ENCODE measurements around the gene GCNA.
A peak's percentile ranks its signal among the peaks of the same experiment; 100 is the strongest.

The GCNA gene, protein sequence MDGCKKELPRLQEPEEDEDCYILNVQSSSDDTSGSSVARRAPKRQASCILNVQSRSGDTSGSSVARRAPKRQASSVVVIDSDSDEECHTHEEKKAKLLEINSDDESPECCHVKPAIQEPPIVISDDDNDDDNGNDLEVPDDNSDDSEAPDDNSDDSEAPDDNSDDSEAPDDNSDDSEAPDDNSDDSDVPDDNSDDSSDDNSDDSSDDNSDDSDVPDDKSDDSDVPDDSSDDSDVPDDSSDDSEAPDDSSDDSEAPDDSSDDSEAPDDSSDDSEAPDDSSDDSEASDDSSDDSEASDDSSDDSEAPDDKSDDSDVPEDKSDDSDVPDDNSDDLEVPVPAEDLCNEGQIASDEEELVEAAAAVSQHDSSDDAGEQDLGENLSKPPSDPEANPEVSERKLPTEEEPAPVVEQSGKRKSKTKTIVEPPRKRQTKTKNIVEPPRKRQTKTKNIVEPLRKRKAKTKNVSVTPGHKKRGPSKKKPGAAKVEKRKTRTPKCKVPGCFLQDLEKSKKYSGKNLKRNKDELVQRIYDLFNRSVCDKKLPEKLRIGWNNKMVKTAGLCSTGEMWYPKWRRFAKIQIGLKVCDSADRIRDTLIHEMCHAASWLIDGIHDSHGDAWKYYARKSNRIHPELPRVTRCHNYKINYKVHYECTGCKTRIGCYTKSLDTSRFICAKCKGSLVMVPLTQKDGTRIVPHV

DNA sequence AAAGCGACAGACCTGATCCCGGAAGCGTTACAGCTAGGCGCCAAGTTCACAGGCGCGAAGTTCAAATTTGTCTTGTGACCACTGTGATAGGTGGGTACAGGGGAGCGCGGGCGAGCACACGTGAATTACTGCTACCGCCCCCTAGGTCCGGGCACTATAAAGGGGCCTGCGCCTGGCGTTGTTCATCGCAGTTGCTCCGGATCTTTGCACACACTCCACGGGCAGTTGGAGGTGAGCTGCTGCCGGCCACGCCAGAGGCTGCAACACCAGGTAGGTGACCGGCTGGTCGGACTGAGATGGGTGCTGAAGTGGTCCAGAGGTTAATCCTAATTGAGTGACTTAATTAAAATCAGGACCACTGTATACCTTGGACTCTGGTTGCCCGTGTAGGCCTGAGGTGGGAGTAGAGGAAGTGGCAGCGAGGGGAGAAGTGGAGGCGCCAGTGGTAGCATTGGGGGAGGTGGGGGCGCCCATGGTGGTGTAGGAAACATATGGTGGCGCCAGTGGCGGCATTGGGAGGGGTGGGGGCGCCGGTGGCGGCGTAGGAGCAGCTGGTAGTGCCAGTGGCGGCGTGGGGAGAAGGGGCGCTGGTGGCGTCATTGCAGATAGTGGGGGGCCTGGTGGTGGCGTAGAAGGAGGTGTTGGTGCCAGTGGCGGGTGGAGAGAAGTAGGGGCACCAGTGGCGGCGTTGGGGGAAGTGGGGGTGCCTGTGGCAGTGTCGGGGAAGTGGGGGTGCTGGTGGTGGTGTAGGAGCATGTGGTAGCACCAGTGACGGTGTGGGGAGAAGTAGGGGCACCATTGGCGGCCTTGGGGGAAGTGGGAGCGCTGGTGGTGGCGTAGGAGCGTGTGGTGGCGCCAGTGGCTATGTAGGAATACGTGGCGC lies at the start of gene GCNA:
GCNA (plus strand) TSS at position 185 of the 883 bp plus-strand sequence. CDS start 2,385 bp downstream, outside the sequence.
- DNase-seq: no peak

GRCh38 chrX:71532078-71532752 lies 46.0 kb upstream of the GCNA start:
- DNase-seq: peak; percentile 13 to 65 (median 39)

DNA sequence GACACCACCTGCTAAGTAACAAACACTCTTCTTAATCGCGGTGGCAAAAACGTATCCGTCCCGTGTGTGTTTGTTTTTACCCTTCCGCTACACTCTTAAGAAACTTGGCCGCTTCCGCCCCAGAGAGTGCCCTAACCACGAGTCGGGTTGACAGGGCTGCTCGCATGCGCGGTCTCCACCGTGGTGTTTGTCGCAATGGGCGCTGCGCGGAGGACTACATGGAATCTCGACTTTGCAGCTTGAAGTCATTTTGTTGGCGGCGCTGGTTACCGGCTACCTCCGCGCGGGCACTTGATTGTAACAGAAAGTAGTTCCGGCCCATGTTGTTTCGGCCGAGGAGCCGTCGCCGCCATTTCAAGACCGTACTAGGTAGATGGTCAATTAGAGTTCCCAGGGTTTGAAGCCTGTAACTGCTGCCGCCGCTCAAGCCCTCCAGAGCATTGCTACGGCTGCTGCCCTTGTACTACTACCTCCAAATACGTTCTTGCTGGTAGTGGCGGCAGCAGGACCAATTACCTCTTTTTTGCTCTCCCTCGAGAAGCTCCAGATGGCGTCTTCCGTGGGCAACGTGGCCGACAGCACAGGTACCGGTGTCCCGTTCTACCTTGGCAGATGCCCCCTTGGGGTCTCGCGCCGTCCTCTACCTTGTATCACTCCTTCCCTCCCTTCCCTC lies 45.3 kb upstream of the GCNA start, which contains the start of gene OGT:
OGT (plus strand) TSS at position 352 of the 673 bp plus-strand sequence; CDS start at position 548, 196 bp downstream.
- peak; percentile 92 to 97 (median 94) for DNase-seq

- no peak for DNase-seq
These were observed 44.8 kb upstream of the GCNA start for GRCh38 chrX:71533516-71533850.

GRCh38 chrX:71533851-71534561 lies 44.2 kb upstream of the GCNA start:
- peak; percentile 50 to 85 (median 73) for DNase-seq

- DNase-seq: peak in 1 of 3 experiments; percentile 51
These were observed 43.3 kb upstream of the GCNA start for GRCh38 chrX:71534773-71535544.

- no peak for DNase-seq
These were observed 42.0 kb upstream of the GCNA start for GRCh38 chrX:71536285-71536684.

- no peak for DNase-seq
These were observed 40.5 kb upstream of the GCNA start for GRCh38 chrX:71537743-71538142.

DNA sequence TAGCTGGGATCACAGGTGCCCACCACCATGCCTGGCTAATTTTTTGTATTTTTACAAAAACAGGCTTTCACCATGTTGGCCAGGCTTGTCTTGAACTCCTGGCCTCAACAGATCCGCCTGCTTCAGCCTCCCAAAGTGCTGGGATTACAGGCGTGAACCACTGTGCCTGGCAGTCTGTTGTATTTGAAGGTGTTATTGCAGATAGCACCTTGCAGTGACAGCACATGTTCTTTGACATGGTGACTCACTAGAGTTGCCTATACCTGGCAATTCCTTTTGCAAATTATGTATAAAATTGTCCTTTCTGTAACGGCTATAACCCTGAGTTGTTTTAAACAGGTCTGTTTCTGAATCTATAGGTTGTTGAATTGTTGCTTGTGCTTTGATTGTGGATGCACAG lies 37.4 kb upstream of the GCNA start:
- no peak for DNase-seq

- no peak for DNase-seq
These were observed 36.8 kb upstream of the GCNA start for GRCh38 chrX:71541210-71542022.

- no peak for DNase-seq
These were observed 35.8 kb upstream of the GCNA start for GRCh38 chrX:71542411-71542810.

DNA sequence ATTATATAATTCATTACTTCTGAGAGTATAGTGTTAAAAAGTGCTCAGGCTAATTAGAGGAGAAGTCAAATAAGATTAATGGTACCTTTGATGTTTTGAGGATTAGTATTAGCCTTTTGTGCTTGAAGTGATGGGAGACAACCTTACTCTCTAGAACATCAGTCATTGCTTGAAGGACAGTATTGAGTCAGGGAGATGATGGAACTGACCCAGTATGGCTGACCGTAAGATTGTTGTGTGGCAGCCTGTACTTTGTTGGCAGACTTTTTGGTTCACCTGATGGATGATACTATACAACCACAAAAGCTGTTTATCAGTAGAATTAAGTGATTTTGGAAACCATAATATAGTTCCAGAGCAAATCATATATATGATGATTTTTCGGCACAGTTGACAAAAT lies 35.4 kb upstream of the GCNA start:
- DNase-seq: peak in 1 of 3 experiments; percentile 48

DNA sequence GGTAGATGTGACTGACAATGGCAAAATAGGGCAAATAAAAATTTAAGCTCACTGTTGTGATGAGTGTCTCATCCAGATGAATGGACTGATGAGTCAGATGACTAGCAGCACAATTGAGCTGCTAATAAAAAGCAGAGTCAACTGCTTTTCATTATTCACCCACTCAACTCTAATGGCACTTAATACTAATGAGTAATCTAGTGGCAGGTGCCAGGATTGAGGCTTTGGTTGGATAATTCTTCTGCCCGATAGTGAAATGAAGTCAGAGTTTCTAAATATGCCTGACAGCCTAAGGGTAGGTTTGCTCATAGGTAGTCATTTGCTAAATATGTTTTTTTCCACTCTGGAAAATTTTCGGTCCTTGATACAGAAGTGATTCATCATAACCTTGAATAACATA lies 34.9 kb upstream of the GCNA start:
- DNase-seq: peak in 2 of 3 experiments; percentile 63 to 94

- peak in 2 of 3 experiments; percentile 7 to 54 for DNase-seq
These were observed 32.9 kb upstream of the GCNA start for GRCh38 chrX:71545364-71545763.

GRCh38 chrX:71546879-71547278 lies 31.4 kb upstream of the GCNA start:
- no peak for DNase-seq

DNA sequence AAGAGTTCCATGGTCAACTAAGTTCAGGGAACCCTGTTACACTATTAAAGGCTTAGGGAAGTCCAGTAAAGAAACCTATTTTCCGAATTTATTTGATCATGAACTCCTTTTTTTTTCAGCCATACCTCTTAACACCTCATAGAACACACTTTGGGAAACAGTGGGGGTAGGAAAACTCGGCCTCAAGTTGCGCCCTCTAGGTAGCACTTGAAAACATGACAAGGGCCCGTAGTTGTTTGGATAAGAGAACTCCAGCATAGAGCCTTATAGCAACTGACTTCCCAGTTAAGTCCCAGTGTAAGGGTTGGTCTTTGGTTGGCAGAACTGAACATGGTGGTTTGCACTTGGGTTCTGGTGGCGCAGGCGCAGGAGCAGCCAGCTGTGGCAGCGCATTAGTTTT lies 30.9 kb upstream of the GCNA start:
- DNase-seq: no peak

DNA sequence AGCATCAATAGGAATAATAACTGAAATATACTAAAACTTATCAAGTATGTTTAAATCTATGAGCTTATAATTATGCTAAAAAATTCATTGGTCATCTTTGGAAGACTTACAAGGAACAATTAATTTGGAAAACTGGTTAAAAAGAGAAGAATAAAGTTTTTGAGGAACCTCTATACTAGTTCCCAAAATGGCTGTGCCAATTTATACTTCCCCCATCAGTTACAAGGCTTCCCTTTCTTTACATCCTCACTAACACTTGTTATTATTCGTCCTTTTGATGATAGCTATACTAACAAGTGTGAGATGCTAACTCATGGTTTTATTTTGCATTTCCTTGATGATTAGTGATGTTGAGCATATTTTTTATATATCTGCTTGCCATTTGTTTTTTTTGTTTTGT lies 28.3 kb upstream of the GCNA start:
- DNase-seq: no peak

- DNase-seq: no peak
These were observed 27.7 kb upstream of the GCNA start for GRCh38 chrX:71550578-71550977.

DNA sequence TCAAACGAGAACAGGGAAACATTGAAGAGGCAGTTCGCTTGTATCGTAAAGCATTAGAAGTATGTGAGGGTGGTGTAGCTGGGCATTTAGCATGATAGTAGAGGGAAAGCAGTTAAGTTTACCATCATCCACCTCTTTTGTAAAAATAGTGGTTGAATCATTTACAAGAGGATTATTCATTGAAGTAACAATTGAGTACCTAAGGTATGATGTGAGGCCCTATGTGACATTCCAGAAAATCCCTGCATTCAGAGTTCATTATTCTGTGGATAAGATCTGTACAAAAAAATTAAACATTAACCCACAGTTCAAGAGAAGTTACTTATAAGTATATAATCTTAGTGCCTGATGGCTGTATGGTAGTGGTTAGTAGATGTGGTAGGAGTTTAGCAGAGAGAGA lies 22.2 kb upstream of the GCNA start:
- no peak for DNase-seq

GRCh38 chrX:71558920-71559319 lies 19.3 kb upstream of the GCNA start:
- no peak for DNase-seq
